Gastroesophageal sphincter (tissue), 3 donors: ENCODE data around the gene GNL1.

Source experiments
- EP300 ChIP-seq: sonication (generic); formaldehyde crosslinking; IDR thresholded peaks from one replicate; pipeline ENCODE4 v1.6.1; 2017; ENCODE audit warnings: antibody characterized with exemption, mild to moderate bottlenecking
- POLR2A ChIP-seq, 2 donors: fragments of 450-650 bp; IDR thresholded peaks; one replicate each; pipeline ENCODE4 v1.6.1; 2017; ENCODE audit warnings: antibody characterized with exemption in 2 of 2, mild to moderate bottlenecking in 2 of 2, moderate library complexity in 1 of 2
- TF ChIP-seq, protein P1 (sequence below), 4 experiments: fragments of 200-600 bp in 2 of 4; fragments of 450-650 bp in 2 of 4; sonication (generic) in 1 of 4; IDR thresholded peaks; one replicate each; pipeline ENCODE4 v1.5.1; 2017 to 2019; ENCODE audit warnings: antibody characterized with exemption in 4 of 4, mild to moderate bottlenecking in 2 of 4, moderate library complexity in 2 of 4

DNA sequence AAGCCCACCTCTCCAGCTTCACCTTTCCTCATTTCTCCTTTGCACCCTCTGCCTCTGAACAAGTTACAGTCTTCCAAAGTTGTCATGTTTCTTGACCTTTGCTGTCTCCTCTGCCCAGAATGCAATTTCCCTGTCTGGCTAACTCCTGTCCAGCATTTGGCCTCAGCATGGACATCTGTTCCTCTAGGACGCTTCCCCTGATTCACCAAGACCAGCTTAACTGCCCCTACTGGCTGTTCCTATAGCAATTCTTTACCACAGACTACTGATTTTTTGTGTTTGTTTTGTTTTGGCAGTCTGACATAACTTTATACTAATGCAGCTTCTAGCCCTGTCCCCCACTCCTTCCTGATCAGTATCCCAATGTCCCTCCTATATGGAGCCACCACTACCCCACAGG is 13.4 kb downstream of the GNL1 start:
- TF ChIP-seq, protein P1, sequence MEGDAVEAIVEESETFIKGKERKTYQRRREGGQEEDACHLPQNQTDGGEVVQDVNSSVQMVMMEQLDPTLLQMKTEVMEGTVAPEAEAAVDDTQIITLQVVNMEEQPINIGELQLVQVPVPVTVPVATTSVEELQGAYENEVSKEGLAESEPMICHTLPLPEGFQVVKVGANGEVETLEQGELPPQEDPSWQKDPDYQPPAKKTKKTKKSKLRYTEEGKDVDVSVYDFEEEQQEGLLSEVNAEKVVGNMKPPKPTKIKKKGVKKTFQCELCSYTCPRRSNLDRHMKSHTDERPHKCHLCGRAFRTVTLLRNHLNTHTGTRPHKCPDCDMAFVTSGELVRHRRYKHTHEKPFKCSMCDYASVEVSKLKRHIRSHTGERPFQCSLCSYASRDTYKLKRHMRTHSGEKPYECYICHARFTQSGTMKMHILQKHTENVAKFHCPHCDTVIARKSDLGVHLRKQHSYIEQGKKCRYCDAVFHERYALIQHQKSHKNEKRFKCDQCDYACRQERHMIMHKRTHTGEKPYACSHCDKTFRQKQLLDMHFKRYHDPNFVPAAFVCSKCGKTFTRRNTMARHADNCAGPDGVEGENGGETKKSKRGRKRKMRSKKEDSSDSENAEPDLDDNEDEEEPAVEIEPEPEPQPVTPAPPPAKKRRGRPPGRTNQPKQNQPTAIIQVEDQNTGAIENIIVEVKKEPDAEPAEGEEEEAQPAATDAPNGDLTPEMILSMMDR (IDR thresholded peaks at IDR 0.05): no peak
- TF ChIP-seq EP300 (no peak), POLR2A (IDR thresholded peaks at IDR 0.05) (no peak)
